Middle frontal gyrus (tissue), 1 donor: ENCODE measurements around the gene ZDHHC16.
"Not testable (repeated sequence)": the region's sequence is repeated elsewhere in the genome, so short reads cannot be mapped to it uniquely, and the experiment has no call there.

Experiments used
- DNase-seq: peaks from one replicate; pipeline ENCODE4 v3.0.0-alpha.2; 2015; ENCODE audit warnings: low spot score; ENCODE audit errors: extremely low spot score

The ZDHHC16 gene

DNA sequence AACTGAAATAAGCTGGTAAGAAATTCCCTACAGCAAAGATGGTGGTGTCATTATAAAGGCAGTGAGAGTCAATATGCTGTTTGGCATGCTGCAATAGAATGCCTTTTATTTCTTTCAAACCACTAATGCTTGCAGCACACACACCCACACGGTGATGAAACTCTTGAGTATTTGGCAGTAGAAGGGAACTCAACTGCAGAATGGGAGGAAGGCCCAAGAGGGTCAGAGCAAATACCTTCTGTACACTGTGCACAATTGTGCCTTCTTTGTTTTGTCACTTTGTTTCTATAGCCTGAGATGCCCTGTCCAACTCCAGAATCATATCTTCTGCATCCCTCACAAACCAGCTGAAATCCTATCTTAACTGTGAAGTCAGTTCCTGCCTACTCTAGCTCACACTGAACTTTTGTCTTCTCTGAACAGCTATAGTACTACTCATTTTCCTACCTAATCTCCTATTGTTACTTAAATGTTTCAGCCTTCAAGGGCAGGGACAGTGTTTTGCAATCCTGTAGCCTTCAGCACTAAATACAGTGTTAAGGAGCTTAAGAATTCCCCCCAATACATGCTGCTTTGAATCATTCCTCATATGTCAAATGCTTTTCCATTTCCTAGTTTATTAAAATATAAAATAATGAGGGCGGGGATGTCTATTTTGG lies 30.1 kb downstream of the ZDHHC16 start:
- DNase-seq, result no peak

DNA sequence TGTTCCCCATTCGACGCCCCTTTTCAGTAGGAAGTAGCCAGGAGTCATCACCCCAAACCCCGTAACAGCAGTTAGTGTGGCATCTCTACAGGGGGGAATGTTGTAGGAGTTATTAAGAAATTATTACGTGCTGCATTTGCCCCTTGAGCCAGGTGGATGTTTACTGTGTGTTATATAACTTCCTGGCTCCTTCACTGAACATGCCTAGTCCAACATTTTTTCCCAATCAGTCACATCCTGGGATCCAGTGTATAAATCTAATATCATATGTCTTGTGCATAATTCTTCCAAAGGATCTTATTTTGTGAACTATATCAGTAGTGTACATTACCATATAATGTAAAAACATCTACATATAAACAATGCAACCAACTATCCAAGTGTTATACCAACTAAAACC lies 33.4 kb downstream of the ZDHHC16 start:
- not testable (repeated sequence) for DNase-seq

DNA sequence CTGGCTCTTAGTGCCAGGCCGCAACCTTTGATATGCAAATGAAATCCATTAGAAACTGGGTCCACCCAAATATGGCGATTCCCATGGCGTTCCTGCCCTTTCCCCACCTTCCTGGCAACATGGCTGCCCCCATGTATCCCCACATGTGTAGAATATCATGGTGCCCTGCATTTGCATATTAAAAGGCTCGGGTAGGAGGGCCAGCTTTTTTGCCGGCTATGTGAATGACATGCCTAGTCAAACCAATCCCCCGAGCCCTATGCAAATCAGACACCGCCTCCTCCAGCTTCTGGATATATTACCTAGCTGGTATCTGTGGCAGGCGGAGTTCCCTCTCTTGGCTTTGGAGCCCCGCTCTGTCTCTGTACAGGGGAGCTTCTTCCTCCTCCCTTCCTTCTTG lies 34.0 kb downstream of the ZDHHC16 start:
- DNase-seq, result no peak

DNA sequence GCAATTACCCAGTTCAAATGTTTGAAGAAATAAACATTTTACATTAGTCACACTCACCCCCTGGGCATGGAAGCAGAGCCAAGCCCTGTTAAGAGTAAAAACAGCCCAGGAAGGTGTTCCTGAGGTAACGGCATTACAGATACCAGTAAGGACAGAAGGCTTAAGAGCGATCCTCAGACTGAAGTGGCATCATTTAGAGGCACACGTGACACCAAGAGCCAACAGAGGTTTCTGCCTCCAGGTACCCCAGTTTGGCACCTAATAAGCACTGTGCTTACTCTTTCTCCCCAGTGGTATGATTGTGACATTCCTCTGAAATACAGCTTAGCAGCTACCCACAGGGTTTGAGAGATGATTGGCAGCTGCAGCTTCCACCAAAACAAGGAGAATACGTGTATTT lies 35.1 kb downstream of the ZDHHC16 start:
- no peak for DNase-seq

DNA sequence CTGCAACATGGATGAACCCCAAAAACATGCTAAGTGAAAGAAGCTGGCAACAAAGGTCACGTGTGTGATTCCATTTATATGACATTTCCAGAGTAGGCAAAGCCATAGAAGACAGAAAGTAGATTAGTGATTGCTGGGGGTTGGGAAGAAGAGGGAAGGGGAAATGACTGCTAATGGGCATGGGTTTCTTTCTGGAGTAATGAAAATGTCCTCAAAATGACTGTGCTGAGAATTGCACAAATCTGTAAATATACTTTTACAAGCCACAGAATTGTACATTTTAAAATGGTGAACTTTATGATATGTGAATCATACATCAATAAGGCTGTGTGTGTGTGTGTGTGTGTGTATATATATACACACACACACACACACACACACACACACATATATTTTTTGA lies 36.4 kb downstream of the ZDHHC16 start:
- no peak for DNase-seq

DNA sequence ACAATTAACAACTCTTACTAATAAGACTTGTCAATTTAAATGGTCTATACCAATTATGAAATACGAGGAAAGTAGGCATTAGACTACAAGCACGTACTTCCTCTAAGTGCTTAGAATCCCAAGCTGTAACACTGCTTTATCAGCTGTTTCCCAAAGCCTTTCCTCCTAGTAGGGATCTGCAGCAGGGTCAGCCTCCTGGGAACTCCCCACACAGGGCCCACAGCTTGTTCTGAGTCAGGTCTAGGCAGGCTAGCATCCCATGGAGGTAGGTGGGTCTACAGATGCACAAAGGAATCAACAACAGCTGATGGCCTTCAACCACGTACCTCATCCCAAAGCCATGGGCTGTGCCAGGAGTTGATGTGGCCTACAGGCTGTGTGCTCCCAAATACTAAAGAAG lies 37.5 kb downstream of the ZDHHC16 start:
- DNase-seq, result no peak

DNA sequence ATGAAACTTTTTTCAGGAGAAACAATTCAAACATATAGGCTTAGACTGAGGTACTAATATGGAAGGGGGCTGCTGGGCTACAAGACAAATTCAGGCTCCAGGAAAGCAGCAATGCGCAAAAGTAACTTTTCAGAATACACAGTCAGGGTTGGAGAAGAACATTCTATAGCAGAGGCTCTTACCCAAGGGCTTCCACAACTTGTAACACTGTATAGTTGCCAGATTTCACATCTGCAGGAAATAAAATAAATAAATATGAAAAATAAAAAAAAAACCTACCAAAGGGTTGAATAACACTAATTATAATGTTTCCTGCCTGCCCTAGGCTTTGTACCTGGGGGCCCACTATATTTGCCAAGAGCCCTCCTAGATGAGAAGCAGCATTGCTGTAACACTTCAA lies 37.9 kb downstream of the ZDHHC16 start:
- DNase-seq, result no peak

DNA sequence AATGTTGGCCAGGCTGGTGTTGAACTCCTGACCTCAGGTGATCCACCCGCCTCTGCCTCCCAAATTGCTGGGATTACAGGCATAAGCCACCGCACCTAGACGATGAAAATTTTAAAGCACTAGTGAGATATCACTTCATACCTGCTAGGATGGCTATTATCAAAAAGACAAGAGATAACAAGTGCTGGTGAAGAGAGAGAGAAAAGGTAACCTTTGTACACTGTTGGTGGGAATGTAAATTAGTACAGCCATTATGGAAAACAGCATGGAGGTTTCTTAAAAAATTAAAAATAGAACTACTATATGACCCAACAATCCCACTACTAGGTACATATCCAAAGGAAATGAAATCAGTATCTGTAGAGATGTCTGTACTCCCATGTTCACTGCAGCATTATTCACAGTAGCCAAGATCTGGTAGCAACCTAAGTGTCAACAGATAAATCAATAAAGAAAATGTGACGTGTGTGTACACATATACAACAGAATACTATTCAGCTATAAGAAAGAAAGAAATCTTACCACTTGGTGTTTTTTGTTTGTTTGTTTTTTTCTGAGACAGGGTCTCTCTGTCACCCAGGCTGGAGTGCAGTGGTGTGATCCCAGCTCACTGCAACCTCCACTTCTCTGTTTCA lies 39.8 kb downstream of the ZDHHC16 start:
- no peak for DNase-seq

DNA sequence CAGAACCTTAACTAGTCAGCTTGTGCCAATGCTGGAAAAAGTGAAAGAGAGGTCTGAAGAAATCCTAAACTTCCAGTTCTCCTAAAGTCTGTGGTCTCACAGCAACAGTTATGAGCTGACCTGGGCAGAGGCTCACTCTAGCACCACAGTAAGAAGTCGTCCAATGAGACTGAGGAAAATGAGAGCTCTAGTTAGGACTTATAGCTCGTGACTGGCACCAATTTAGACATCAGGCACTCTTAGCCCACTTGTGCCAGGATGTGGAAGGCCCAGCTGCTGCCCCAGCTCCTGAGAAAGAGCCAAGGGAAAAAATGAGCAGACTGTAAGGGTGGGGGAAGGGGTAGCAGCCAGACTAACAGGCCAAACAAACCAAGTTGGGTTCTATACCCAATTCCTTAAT lies 44.6 kb downstream of the ZDHHC16 start:
- DNase-seq, result no peak

DNA sequence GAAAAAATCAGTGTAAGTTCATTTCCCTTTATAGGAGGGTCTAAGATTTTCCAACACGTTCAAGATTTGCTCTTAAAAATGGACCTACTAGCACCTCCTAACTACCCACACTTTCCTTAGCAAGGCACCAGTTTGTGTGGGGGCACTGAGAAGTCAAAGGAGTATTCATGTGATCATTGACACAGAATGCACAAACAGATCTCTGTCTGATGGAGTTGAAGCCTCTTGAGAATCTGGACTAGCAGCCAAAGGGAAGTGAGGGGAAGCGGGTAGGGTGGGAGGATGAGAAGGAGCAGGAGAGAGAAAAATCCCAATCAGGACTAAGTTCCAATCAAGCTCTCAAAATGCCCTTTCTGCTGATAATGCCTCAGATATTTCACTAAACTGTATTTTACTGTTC lies 48.2 kb downstream of the ZDHHC16 start:
- DNase-seq, result peak; percentile 26

DNA sequence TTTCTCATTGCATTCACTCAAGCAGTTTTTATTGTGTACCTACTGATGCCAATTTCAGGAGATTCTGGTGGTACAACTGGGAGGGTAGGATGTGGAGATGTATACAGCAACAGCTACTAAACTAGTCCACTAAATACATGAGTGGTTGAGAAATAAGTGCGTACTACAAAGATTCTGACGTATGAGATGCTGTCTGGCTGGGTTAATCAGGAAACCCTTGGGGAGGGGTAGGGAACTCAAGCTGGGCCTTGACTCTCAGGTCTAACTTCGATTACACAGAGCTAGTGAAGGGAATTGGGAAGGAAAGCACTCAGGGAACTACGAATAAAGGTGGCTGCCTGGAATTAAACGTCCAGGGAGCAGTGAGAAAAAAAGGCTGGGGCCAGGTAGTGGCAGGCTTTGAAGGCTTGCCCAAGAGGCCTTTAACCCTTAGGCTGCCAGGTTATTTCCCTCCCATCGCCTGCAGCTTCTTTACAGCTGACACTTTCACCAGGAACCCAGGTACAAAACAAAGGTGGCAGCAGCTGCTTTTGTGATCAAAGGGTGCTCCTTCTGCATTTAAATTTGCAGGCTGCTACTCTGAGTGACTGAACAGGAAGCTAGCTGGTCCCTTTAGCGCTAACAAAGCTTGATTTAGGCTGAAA lies 49.0 kb downstream of the ZDHHC16 start:
- no peak for DNase-seq

DNA sequence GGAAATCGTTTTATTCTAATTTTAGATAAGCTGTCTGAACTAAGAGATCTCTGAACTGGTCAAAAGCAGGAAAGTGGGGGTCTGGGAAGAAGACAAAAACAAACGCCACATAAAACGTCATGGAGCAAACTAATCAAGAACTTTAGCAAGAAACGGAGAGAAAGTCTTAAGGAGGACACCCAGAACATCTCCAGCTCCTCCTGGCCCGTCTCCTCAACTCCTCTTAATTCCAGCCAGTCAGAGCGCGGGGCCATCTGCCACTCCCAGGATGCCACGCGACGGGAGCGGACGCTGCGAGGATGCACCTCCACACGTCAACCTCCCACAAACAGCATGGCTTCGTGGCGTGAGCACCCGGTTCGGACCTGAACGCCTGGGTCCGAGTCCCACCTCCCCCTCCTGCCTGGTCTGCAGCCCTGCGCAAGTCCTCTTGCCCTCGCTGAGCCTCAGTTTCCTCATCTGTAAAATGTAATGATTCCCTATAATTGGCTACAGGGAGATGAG lies 51.6 kb downstream of the ZDHHC16 start:
- peak; percentile 72 for DNase-seq

DNA sequence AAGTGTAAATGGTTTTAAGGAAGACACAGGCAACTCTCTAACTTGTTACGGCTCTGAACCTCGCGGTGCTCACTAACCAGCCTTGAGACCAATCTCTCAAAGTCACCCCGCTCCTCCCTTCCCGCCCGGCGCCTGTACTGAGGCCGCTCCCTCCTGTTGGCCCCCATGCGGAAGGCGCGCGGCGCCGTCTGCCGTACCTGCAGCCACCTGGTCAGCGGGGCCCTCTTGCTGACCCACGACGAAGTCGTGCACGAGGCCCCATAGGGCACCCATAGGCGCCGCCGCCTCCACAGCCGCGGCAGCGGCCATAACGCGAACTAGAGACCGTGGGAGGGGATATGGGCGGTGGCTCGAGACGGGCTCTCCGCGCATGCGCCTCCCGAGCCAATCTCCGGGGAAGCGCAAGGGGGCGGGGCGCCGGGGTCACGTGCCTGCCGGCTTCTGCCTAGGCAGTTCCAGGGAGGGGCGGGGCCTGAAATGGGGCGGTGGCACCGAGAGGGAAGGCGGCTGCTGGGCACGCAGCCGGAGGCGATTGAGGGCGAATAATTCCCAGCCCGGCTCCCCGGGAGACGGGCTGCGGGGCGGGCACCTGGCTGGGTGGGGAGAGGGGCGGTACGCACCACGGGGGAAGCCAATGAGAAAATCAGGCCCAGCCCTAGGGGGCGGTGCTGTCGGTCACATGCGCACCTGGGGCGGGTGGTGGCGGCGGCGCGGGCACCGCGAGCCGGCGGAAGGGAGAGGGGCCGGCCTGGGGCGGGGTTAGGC lies 52.3 kb downstream of the ZDHHC16 start, which contains the start of gene MMS19:
Gene MMS19 (minus strand): TSS at position 347 of the 765 bp plus-strand sequence. CDS start 38 bp downstream, at position 309.
- DNase-seq, result peak; percentile 93

DNA sequence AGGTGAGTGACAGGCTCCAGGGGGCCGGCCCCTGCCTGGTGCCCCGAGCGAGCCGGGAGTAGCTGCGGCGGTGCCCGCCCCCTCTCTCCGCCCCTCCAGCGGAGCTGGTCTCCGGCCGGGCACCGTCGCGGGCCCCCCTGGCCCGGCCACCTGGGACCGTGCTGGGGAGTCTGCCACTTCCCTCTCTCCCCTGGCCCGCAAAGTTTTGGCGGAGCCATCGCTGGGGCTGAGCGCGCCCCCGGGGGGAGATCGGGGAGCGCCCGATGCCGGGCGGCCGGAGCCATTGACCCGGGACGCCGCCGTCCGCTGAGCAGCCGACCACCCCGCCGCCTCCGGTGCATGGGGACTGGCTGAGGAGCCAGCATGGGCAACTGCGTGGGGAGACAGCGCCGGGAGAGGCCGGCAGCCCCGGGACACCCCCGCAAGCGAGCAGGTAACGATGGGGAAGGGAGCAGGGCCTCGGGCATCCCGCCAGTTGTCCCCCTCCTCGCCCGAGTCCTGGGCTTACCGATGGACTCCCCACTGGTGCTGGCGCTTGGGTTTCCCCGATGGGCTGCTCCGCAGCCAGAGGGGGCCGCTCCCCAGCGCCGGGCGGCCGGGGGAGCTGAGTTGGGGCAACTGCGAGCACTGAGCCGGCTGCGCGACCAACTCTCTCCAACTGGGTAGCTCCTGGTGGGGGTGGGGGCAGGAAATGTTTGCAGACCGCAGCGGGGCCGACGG lies 53.0 kb downstream of the ZDHHC16 start, which contains the start of gene UBTD1:
Gene UBTD1 (plus strand): TSS at position 84 of the 720 bp plus-strand sequence. CDS start 280 bp downstream, at position 364.
- no peak for DNase-seq

DNA sequence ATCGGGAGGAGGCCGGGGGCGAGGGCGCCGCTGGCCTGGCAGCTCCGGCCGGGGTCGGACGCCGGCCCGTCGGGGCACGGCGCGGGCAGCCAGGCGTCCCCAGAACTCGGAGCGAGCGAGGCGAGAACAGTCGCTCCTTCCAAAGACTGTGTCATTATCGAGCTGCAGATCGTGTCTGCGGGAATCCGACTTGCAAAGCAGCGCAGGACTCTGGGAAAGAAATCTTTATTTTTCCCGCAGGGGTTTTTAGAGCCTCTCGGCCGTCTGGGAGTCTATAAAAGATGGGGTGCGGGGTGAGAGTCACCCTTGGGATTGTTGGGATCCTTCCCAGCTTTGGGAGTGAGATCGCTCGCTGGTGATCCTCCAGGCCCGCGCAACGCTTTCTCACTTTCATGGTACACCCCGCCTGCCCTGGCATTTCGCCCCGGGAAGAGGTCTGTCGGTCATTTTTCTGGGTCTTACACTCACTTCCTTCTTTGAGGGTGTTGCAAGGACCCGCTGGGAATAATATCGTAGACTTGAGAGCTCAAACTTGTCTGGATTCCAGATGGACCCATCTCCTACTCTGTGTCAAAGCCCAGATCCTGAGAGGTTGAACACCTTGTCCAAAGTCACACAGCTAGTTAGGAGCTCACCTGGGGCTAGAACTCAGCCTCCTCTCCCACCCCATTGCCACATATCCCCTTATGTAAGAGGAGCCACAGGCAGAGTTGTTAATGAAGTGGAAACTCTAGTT lies 53.8 kb downstream of the ZDHHC16 start:
- DNase-seq, result no peak

DNA sequence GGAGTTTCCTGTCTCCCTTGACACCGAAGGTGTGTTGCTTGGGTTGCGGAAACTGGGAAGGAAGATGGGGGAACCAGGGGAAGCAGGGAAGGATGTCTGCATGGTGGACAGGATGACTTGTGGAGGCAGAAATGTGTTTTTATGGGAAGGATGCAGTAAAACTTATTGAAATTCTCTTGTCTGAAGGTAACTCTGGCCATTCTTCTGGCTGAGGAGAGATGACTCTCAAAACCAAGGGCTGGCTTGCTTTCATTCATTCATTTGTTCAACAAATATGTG lies 54.3 kb downstream of the ZDHHC16 start:
- DNase-seq, result no peak

DNA sequence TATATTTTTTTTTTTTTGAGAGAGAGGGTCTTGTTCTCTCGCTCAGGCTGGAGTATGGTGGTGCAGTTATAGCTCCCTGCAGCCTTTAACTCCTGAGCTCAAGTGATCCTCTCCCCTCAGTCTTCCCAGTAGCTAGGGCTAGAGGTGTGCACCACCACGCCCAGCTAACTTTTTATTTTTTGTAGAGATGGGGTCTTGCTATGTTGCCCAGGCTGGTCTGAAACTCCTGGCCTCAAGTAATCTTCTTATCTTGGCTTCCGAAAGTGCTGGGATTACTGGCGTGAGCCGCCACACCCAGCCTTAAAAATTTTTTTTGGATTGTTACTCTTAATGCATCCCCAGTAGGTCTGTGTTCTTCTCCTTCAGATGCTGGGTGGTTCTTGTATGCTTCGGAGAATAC lies 56.9 kb downstream of the ZDHHC16 start:
- DNase-seq, result no peak

DNA sequence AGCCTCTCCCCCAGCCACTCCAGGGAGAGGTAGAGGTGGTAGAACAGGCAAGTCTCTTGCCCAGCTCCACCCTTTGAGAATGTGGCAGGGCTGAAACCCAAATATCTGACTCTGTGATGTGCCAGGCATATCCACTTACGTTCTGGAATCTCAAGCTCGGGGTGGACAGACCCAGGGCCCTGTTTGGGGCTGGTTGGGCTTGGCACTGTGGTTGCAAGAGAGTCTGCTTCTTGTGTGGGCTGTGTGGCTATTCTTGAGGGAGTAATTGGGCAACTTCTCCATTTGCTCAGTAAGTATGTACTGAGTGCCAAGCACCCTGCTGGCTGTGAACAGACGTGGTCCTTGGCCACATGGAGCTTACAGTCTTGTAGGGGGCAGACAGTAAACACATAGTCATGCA lies 57.4 kb downstream of the ZDHHC16 start:
- no peak for DNase-seq

DNA sequence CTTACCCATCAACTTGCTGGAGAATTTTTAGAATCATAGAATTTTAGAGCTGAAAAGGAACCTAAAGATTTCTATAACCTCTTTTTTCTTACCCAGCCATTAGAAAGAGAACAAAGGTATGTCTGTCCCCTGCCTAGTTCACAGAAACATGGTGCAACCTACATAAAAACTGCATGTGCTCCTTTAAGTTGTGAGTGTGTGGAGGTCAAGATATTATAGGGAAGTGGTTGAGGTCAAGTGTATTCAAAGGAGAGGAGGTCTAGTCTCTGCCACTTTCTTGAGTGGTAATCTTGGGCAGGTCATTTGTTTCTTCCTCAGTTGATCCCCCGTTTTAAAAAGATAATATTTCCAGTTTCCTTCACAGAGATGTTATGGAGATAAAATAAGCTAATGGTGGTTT lies 59.2 kb downstream of the ZDHHC16 start:
- DNase-seq, result no peak

DNA sequence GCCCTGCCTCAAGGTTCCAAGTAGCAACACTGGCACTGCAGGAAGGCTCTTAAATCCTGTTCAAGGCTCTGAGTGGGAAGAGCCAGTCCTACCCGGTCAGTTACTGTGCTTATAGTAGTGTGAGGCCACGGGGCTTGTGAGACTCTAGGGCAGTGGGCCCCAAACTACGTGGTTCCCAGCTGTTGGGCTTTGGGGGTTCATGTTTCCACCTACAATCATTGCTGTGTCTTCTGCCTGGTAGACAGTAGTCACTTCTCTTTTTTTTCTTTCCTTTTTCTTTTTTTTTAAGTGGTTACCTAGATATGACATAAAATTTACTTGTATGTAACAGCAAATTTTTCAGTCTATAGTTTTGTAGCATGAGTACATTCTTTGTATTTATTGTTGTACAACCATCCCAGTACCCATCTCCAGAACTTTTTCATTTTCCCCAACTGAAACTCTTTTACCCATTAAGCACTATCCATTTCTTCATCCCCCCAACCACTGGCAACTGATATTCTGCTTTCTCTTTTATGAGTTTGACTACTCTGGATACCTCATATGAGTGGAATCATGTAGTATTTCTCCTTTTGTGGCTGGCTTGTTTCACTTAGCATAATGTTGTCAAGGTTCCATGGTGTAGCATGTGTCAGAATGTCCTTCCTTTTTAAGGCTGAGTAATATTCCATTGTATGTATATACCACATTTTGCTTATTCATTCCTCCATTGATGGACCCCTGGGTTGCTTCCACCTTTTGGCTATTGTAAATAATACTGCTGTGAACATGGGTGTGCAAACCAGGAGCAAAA lies 60.4 kb downstream of the ZDHHC16 start:
- DNase-seq, result no peak
